GM19240 (cell line): ENCODE data around the gene COL28A1.
"Not testable (repeated sequence)": the region's sequence is repeated elsewhere in the genome, so short reads cannot be mapped to it uniquely, and the experiment has no call there.

ENCODE experiments used
- DNase-seq: peaks from one replicate; pipeline ENCODE4 v3.0.0; 2011; ENCODE audit warnings: low spot score; ENCODE audit not compliant: insufficient read length

COL28A1 gene

DNA sequence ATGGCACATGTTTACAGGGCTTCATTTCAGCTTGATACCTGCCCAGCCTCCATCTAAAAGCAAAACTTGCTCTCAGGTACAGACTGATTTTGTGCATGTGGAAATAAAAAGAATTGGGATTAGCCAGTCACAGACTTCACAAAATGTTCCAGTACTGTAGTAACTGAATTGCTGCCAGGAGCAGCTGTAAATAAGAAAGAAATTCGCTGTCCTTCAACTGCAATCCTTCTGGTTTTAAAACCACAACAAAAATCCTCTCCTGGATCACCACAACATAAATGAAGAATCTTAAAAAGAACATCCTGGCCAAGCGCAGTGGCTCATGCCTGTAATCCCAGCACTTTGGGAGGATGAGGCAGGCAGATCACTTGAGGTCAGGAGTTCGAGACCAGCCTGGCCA lies 27.1 kb upstream of the COL28A1 start:
- DNase-seq: no peak

DNA sequence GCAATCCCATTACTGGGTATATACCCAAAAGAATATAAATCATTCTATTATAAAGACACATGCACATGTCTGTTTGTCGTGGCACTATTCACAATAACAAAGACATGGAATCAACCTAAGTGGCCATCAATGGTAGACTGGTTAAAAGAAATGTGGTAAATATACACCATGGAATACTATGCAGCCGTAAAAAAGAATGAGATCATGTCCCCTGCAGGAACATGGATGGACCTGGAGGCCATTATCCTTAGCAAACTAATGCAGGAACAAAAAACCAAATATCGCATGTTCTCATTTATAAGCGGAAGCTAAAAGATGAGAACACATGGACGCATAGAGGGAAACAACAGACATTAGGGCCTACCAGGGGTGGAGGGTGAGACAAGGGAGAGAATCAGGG lies 25.9 kb upstream of the COL28A1 start:
- DNase-seq: not testable (repeated sequence)

DNA sequence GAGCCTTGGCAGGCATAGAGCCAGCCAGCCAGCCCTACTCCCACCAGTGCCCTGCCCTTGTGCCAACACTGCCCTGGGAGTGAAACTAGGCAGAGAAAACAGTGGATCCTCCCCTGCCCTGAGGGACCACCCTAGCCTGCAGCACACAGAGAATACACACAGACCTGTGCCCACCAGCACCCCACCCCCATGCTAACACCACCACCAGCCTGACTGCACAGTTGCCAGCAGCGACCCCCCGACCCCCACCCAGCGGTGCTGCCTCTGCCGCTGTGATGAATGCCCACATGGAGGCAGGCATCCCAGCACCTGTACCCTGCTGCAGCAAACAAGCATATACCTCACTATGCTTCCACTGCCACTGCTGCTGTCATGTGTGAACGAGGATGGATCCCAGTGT lies 21.6 kb upstream of the COL28A1 start:
- DNase-seq: no peak

DNA sequence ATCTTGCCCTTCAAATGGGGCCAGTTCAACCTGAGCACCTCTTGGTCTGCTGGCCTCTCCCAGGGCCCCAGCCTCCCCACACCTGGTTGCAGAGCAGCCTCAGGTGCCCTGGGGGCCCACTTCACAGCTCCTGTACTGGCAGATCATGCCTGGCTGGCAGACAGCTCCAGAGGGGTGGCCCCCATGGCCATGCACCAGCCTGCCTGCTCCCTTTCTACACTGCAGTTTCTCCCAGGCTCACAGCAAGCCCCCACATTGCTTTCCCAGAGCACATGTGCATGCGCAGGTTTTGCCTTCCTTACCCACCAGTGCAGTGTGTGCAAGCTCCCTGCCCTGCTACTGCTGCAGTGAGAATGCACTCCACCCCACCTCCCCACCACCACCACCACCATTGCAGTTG lies 21.2 kb upstream of the COL28A1 start:
- DNase-seq: no peak

DNA sequence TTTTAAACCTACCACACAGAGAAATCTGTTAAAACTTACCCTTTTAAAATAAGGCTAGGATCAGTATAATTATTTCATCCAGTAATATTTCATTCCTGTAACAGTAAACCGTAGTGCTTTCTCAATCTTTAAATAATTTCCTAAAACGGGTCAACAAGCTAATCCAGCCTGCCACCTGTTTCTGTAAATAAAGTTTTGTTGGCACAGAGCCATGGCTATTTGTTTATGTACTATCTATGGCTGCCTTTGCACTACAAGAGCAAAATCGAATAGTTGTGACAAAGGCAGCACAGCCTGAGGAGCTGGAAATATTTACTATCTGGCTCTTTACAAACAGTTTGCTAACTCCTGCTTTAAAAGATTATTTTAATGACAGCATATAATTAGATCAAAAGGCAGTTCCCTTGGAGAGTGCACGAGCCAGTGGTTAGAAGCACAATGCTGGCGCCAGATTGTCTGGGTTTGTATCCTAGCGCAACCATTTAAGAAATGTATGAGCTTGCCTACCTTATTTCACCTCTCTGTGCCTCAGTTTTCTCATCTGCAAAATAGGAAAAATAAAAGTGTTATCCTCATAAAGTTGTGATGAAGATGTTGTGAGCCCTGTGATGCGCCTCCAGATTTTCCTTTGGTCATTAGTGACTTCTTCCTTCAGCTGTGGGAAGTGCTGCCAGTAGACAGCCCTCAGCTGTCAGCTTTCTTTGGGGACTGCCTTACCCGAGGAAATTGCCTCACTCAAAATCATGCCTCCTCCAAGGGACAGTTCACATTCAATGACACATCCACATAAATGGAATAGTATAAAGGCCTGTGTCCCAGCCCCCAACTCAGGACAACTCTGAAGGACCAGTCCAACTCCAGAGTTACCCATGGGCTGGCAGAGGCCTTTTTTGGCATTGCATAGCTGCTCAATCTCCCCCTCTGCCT lies 19.2 kb upstream of the COL28A1 start:
- DNase-seq: no peak

DNA sequence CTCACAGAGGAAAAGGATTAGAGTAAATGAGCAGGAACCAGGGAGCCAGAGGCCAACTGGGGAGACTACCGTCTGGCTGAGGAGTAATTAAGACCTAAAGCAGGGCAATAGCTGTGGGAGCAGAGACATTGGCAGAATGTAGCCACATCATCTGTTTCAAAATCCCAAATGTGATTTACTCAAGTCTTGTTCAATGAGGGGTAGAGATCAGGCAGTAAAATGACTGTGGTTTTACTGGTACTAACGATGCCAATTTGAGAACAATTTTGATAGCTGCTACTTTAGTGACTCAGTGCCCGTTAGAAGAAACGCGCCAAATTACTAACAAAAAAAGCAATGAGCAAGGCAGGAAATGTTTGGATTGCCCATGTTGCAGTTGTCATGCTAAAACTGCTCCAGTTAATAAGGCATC lies 18.4 kb upstream of the COL28A1 start:
- no peak for DNase-seq

DNA sequence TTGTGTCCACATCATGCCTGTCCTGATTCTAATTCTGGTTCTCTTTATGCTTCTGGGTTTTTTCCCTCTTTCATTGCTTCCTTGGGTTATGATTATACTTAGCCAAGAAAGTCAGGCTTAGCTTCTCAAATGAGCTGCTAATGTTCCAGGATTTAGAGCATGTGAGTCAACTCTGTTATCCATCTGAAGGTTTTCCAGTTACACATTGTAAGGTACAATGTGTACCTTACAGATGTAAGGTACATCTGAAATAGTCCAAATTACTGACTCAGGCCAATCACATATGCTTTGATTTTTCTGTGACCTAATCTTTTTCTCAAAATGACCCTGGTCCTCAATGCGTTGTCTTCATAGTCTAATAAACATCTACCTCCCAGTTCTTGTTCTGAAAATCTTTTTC lies 17.7 kb upstream of the COL28A1 start:
- DNase-seq: no peak

DNA sequence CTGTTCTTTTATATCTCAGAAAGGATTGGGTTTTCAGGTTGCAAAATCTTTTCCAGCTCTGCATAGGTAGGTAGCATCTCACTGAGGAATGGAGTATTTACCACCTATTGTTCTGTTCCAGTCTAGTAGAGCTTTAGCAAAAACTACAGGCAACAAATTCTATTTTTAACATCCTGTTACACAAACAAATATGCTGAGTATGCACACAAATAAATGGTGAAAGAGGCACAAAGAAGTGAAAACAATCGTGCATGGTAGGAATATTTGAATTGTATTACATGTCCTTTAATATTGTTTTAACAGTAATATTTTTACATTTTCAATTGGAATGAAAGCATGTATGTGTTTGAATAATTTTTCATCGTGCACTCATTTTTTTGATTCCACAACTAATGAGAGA lies 16.5 kb upstream of the COL28A1 start:
- no peak for DNase-seq

DNA sequence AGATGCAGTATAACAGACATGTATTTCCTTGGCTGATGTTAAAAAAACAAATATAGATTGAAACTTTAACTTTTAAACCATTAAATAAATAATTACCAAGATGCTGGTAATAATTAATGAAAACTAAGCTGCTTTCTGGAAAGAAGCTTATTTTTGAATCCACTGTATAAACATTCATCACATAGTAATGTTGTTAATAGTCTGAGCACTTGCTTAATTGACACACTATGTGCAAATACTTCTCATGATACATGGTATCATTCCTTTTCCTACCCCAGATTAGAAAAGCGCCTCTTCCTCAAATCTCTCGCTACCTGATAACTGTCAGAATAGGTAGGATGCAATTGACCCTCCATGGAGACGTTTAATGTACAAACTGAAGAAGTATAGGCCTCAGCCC lies 15.0 kb upstream of the COL28A1 start:
- no peak for DNase-seq

DNA sequence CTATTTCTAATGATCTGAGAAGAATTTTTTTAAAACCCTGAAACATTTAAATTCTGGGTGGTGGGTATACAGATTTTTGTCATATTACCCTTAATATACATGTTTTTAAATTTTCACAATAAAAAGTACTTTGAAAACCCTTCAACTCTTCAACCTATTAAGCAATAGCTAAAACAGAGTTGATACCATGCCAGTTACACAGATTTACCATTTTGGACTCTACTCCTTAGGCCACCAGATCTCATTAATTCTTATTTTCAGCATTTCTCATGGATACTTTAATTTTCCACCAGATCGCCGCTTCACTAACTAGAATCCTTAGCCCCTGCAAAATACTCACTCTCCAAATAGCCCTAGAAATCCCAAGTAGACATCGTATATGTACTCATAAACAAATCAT lies 12.7 kb upstream of the COL28A1 start:
- DNase-seq: no peak

DNA sequence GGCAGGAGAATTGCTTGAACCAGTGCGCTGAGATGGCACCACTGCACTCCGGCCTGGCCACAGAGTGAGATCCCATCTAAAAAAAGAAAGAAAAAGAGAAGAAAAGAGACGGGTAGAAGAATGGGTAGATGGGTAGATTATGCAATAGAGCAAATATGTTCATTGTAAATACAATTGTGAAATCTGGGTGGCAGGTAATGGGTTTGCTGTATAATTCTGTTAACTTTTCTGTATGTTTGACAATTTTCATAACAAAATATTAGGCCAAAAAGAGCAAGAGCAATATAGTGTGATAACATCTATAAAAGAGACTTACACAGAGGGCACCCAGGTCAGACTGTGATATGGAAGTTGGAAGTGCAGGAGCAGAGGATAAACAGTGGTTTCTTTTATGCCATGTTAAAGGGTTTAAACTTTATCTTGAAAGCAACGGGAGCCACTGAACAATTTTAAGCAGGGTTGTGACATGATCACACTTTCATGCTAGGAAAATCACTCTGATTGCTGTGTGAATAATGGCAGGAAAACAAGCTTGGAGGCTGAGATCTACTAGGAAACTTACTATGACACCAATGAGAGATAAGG lies 6.7 kb upstream of the COL28A1 start:
- no peak for DNase-seq

DNA sequence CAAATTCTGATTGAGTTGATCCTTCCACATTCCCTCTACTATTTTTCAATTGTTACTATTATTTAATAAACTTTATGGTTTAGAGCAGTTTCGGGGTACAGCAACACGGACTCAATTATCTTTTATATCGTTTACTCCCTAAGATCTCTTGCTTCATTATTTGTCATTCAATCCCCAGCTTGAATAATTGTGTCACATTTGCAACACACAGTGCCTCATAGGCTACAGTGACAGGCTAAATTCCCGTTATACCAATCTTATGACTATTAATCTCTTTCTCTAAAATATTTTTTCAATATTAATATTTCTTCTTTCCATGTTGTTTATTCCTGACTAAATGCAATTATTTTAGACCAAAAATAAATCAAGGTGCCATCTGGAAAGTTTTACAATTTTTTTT lies 4.0 kb upstream of the COL28A1 start:
- no peak for DNase-seq

DNA sequence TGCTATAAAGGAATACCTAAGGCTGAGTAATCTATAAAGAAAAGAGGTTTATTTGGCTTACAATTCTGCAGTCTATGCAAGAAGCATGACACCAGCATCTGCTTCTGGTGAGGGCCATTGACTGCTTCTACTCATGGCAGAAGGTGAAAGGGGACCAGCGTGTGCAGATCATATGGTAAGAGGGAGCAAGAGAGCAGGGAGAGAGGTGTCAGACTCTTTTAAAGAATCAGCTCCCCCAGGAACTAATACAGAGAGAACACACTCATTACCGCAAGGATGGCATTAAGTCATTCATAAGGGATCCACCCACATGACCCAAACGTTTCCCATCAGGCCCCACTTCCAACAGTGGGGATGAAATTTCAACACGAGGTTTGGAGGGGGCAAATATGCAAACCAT lies 3.5 kb upstream of the COL28A1 start:
- no peak for DNase-seq

DNA sequence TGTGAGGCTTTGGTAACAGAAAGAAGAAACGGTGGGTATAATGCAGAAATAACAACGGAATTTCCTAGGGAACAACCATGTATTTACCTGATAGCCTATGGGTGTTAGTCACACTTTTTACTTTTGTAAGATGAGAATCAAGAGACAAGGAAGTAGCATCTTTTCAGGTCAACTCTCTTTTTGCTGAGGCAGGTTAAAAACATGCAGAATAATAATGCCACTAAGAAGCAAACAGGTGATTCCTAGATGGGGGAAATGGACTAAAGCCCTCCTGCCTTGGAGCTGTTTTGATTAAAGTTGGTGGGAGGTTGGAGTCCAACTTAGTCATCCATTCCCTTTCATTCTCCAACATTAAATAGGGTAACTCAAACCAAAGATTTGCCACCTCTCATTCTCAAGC lies 2.0 kb upstream of the COL28A1 start:
- no peak for DNase-seq

DNA sequence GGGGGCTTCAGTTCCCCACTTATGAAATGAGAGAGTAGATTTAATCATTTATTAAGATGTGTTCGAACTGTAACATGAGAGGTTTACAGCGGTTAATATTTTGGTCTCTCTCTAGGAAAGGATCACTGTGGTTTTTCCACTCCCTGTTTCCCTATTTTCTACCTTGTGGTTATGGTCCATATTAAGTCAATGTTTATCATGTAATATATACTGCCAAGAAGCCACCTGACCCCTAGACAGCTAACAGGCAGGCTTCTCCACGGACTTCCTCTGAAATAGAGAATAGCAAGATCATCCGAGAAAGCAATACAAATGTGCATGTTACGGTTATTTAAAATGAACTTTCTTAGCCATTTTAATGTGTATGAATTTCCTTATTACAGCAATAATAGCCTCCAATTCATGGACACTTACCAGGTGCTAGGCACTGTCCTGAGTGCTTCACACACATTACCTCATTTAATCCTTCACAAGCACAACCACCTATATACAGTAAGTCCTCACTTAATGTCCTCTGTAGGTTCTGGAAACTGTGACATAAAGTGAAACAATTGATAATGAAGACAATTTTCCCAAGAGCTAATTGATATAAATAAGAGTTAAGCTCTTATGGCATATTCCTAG lies 835 bp upstream of the COL28A1 start:
- no peak for DNase-seq

DNA sequence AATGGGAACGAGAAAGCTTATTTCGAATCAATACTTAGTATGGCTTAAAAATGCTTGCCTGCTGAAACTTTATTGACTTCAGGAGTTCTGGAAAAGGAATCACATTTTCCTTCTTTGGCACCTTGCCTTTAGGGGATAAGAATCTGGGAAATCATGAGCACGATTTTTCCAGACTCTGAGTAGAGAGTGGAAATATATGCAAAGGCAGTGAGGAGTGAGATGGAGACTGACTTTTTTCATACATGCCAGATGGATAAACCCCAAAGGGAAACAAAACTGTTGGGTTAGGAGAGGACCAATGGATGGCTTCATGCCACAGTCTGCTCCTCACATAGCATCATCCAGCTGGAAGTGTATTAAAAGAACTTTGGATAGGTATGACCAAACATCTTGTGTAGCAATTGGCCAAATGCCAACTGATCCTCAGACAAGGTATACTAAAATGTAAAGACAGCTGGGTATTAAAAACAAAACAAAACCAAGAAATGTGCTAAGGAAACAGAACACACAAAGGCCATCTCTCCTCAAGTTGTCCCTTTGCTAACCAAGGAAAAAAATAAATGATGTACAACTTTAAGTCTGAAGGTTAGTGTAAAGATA lies 1.7 kb downstream of the COL28A1 start:
- no peak for DNase-seq

DNA sequence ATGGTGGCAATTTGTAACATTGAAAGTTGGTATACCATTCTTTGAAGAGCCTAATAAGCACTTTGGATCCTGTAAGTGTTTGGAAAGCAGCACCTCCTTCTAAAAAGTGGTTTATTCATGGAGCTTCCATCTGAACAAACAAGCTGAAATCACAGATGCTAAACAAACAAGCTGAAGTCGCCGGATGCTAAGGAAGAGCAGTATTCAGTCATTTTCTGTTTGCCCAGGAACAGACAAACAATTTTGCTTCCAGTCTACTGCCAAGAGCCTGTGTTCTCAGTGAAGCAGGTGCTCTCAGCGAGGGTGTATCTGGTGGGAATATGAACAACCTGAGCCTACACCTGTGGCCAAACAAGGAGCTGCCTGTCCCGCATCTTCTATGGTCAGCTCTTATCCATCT lies 6.3 kb downstream of the COL28A1 start:
- no peak for DNase-seq

DNA sequence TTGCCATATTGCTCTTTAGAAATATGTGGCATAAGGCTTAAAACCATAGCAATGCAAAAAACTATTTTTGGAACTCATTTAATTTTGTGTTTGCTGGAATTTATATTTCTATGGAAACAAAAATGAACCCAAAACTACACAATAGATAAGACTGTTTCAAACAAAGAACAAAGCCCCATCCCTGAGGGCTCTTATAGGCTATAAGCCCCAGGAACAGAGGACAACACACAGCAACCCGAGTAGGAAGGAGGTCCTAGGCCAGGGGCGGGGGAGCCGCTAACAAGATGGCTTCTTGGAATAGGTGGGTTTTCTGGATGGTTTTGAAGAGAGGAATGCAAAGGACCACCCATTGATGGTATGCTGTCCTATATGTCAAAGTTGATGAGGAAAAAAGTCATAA lies 8.6 kb downstream of the COL28A1 start:
- DNase-seq: no peak

DNA sequence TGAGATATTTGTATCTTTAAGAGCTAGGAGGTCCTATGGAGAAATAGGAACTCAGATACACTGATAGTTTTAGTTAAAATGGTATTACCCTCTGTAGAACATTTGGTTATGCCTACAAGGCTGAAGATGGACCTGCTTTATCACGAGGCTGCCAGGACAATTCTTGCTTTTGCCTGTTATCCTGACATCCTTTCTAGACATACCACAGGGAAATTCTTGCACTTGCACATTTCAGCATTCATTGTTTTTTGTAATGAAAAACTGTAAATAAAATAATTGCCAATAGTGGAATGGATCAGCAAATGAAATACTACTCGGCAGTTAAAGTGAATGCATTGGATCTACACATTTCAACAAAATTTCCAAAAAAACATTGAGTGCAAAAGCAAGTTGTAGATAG lies 9.7 kb downstream of the COL28A1 start:
- no peak for DNase-seq

DNA sequence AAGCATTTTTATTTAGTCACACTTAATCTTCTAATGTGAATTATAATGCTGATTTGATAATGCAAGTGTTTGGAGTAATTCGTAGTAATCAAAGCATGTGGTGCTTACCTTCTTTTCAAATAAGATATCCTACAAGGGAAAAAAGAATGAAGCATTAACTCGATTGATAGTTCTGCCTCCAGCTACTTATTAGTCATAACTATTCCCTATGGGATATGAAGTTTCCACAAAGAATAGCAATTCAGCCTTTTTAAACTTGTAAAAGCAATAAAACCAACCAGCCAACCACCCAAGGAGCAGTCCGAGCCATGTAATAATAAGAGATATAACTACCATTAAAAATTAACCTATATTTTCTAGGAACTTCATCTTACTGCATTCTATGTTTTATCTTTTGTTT lies 11.6 kb downstream of the COL28A1 start:
- no peak for DNase-seq

DNA sequence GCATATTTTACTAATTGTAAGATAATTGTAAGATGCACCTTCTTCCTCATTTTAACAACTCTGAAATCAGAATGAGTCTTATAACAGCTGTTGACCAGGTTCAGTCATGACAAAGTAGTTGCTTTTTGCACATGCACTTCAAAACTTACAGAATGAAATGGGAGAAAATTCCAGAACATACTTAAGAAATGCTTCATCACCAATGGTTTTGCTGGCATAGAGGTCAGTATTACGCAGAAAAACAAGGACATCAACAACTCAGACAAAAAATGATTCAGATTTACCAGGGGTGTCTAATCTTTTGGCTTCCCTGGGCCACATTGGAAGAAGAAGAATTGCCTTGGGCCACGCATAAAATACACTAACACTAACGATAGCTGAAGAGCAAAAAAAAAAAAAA lies 13.3 kb downstream of the COL28A1 start:
- DNase-seq: no peak

DNA sequence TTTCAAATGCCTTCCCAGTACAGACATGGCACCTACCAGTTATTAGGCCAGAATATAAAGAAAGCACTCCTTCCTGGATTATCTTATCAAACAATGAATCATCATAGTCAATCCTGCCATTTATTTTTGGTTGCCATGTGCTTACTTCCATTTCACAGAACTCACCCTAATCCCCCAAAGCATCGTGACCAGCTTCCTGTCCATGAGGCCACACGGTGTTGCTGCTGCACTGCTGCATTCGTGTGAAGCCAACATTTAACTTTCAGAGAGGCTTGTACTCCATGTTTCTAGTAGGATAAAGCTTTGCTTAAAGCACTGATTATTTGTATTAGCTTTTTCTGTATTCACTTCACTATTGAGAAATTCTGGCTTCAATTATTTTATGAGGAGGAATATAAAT lies 14.4 kb downstream of the COL28A1 start:
- DNase-seq: no peak
